CD4-positive, alpha-beta T cell (primary cell): ENCODE results near the gene DUSP2. TPM values are rescaled to one million over a fixed set of nuclear protein-coding genes. Genes with fewer than 3 reads are reported as not detected.

Experiments
- ATAC-seq: fragments of 200-7000 bp; cut with Tn5 transposase; one replicate; pipeline ENCODE4 v1.10.0; 2022; ENCODE audit warnings: mild to moderate bottlenecking; ENCODE audit not compliant: poor library complexity
- CTCF ChIA-PET: fragments of 350-600 bp; sonication (Branson Sonifier 250); formaldehyde crosslinking; loops from one replicate; lab custom pipeline; 2021; ENCODE audit warnings: antibody characterized with exemption, inconsistent platforms; lab: Charles Lee
- POLR2A ChIA-PET: fragments of 350-600 bp; sonication (Branson Sonifier 250); formaldehyde crosslinking; loops from one replicate; lab custom pipeline; 2021; ENCODE audit warnings: antibody characterized with exemption, inconsistent platforms; lab: Charles Lee
- DNase-seq, 14 experiments: peaks; one replicate each; pipeline ENCODE4 v3.0.0-alpha.2; 2013 to 2020; ENCODE audit warnings: mixed read lengths in 2 of 14
- H3K27ac ChIP-seq, 2 donors: one replicate each; pipeline versions ENCODE4 v1.5.1 to v1.7.0; 2013; ENCODE audit warnings: low read length in 2 of 2, low read depth in 1 of 2, mild to moderate bottlenecking in 1 of 2
- H3K27me3 ChIP-seq, 2 experiments: 1 replicate in 1 of 2; 2 replicates in 1 of 2; pipeline versions ENCODE4 v1.6.1 to v1.7.0; 2013; ENCODE audit warnings: low read length in 2 of 2, control low read depth in 1 of 2, mild to moderate bottlenecking in 1 of 2, moderate library complexity in 1 of 2; ENCODE audit not compliant: insufficient read depth in 2 of 2, control insufficient read depth in 1 of 2
- H3K36me3 ChIP-seq: one replicate; pipeline ENCODE4 v1.6.1; 2013; ENCODE audit warnings: low read length, control low read depth; ENCODE audit not compliant: insufficient read depth
- H3K4me1 ChIP-seq: one replicate; pipeline ENCODE4 v1.6.1; 2013; ENCODE audit warnings: low read length, control low read depth; ENCODE audit not compliant: insufficient read depth
- H3K4me3 ChIP-seq: one replicate; pipeline ENCODE4 v1.5.1; 2013; ENCODE audit warnings: mild to moderate bottlenecking, low read length, moderate library complexity
- H3K9me3 ChIP-seq, 2 experiments: 1 replicate in 1 of 2; 2 replicates in 1 of 2; pipeline versions ENCODE4 v1.6.1 to v1.7.0; 2013; ENCODE audit warnings: low read length in 2 of 2, mild to moderate bottlenecking in 2 of 2, control low read depth in 1 of 2, moderate library complexity in 1 of 2; ENCODE audit not compliant: control insufficient read depth in 1 of 2, insufficient read depth in 1 of 2
- H3K27ac Mint-ChIP-seq: one replicate; pipeline ENCODE4 v1.8.0; 2020; ENCODE audit warnings: mixed read lengths
- H3K27me3 Mint-ChIP-seq: one replicate; pipeline ENCODE4 v1.8.0; 2021; ENCODE audit warnings: mixed read lengths
- H3K36me3 Mint-ChIP-seq: one replicate; pipeline ENCODE4 v1.8.0; 2021; ENCODE audit warnings: low read depth, mixed read lengths
- H3K4me1 Mint-ChIP-seq: one replicate; pipeline ENCODE4 v1.8.0; 2021; ENCODE audit warnings: low read depth, mixed read lengths
- H3K4me3 Mint-ChIP-seq: one replicate; pipeline ENCODE4 v1.8.0; 2020; ENCODE audit warnings: mild to moderate bottlenecking, mixed read lengths
- H3K9me3 Mint-ChIP-seq: one replicate; pipeline ENCODE4 v1.8.0; 2020; ENCODE audit warnings: mixed read lengths
- CTCF ChIP-seq: fragments of 200-600 bp; IDR thresholded peaks from one replicate; pipeline ENCODE4 v1.8.0; 2022; ENCODE audit warnings: antibody characterized with exemption, mild to moderate bottlenecking
- intact Hi-C, 2 experiments: fragments of 100-400 bp; cut with DNase I in 1 of 2; cut with micrococcal nuclease in 1 of 2; formaldehyde crosslinking; loops; one replicate each; pipeline versions ENCODE4 v1.15.1 to v1.9.0; 2023 to 2025; cut with DNase I, micrococcal nuclease
- total RNA-seq, 174 experiments: library from RNA in 2 of 174; stranded (reverse) in 2 of 174; gene quantifications; one replicate each; pipeline ENCODE4 v1.2.3 and lab custom pipeline; 2021 to 2026

DUSP2 gene
- total RNA-seq, 2 experiments from 2014 or later, result 728 to 730 TPM

- Mint-ChIP-seq H3K4me3 (no peak overlapping the region), H3K27me3 (no peaks in the 10 kb centered on the region), H3K27ac (no peak overlapping the region), H3K9me3 (no peaks in the 10 kb centered on the region), H3K36me3 (peaks cover 86% of the 10 kb centered on the region), H3K4me1 (peaks cover 5% of the 10 kb centered on the region)
- Histone ChIP-seq H3K36me3 (peaks cover 84% of the 10 kb centered on the region), H3K4me3 (no peak overlapping the region), H3K4me1 (no peaks in the 10 kb centered on the region), H3K27ac (no peak overlapping the region), H3K27me3 (no peaks in the 10 kb centered on the region), H3K9me3 (no peaks in the 10 kb centered on the region)
- ChIA-PET POLR2A (interaction anchor here (1.7 kb wide), 1 partner anchor 19 kb away, joined by 4 read pairs; the partner anchor contains the start of gene STARD7), CTCF (no interaction called here)
- DNase-seq, result no peak
- intact Hi-C loops, result no loop called here
- no peak for ATAC-seq
- TF ChIP-seq CTCF, result no peak
Measured at GRCh38 chr2:96188821-96189526, 43.7 kb upstream of the DUSP2 start.

GRCh38 chr2:96186562-96186961 is 41.3 kb upstream of the DUSP2 start:
- Mint-ChIP-seq H3K4me3 (no peak overlapping the region), H3K27me3 (no peaks in the 10 kb centered on the region), H3K27ac (no peak overlapping the region), H3K9me3 (no peaks in the 10 kb centered on the region), H3K36me3 (peaks cover 68% of the 10 kb centered on the region), H3K4me1 (no peaks in the 10 kb centered on the region)
- CTCF ChIA-PET, result interaction anchor here (1.1 kb wide), 1 partner anchor 12 kb away, joined by 3 read pairs; no protein-coding TSS in a partner anchor
- no peak overlapping the region for H3K4me3 ChIP-seq
- no peak overlapping the region for H3K27ac ChIP-seq
- TF ChIP-seq CTCF, result no peak
- ATAC-seq (no peak), DNase-seq (no peak)
- POLR2A ChIA-PET, result no interaction called here
- no peaks in the 10 kb centered on the region for H3K9me3 ChIP-seq
- no peaks in the 10 kb centered on the region for H3K4me1 ChIP-seq
- no peaks in the 10 kb centered on the region for H3K27me3 ChIP-seq
- H3K36me3 ChIP-seq, result peaks cover 61% of the 10 kb centered on the region
- intact Hi-C loops, result no loop called here

- H3K4me1 Mint-ChIP-seq, result peaks cover 4% of the 10 kb centered on the region
- no peak overlapping the region for H3K27ac Mint-ChIP-seq
- CTCF ChIA-PET, result no interaction called here
- H3K36me3 ChIP-seq, result peaks cover 51% of the 10 kb centered on the region
- H3K27me3 ChIP-seq, result no peaks in the 10 kb centered on the region
- no peak overlapping the region for H3K27ac ChIP-seq
- no peaks in the 10 kb centered on the region for H3K9me3 Mint-ChIP-seq
- H3K27me3 Mint-ChIP-seq, result no peaks in the 10 kb centered on the region
- DNase-seq (no peak), ATAC-seq (no peak)
- H3K36me3 Mint-ChIP-seq, result peaks cover 57% of the 10 kb centered on the region
- POLR2A ChIA-PET, result no interaction called here
- H3K4me3 Mint-ChIP-seq, result no peak overlapping the region
- no peaks in the 10 kb centered on the region for H3K9me3 ChIP-seq
- intact Hi-C loops, result no loop called here
- no peak overlapping the region for H3K4me3 ChIP-seq
- no peak for TF ChIP-seq CTCF
- no peaks in the 10 kb centered on the region for H3K4me1 ChIP-seq
Measured at GRCh38 chr2:96185516-96185915, 40.3 kb upstream of the DUSP2 start.
